Measurements from ENCODE around the gene PLBD1.

PLBD1 gene

GRCh38 chr12:14505626-14506596 is 61.8 kb downstream of the PLBD1 start:
- no peak for DNase-seq (ENCODE audit: low spot score)

DNA sequence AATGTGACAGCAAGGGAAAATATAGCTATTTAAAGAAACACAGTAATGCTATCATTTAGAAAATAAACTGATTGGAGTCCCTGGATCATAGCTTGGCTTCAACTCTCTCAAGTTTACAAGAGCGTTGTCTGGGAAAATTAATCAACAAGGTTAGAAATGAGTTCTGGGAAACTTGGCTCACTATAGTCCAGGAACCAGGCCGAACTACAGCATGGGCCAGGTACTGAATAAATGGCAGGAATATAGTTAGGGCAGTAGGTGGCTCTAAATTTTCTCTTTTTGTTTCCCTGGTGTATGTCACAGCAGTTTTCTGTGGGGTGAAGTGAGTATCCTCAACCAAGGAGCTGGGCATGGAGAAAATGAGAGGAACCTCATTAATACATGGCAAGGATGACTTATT is 72.4 kb downstream of the PLBD1 start:
- DNase-seq (ENCODE audit: low spot score) = no peak

- DNase-seq (ENCODE audit: low spot score) = peak; percentile 7
Observed at GRCh38 chr12:14482886-14483285, 84.8 kb downstream of the PLBD1 start.

DNA sequence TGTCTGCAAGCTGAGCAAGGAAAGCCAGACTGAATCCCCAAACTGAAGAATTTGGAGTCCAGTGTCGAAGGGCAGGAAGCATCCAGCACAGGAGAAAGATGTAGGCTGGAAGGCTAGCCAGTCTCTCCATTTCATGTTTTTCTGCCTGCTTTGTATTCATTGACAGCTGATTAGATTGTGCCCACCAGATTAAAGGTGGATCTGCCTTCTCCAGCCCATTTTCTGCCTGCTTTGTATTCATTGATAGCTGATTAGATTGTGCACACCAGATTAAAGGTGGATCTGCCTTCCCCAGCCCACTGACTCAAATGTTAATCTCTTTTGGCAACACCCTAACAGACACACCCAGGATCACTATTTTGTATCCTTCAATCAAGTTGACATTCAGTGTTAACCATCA is 85.3 kb downstream of the PLBD1 start:
- no peak for DNase-seq (ENCODE audit: low spot score)

DNA sequence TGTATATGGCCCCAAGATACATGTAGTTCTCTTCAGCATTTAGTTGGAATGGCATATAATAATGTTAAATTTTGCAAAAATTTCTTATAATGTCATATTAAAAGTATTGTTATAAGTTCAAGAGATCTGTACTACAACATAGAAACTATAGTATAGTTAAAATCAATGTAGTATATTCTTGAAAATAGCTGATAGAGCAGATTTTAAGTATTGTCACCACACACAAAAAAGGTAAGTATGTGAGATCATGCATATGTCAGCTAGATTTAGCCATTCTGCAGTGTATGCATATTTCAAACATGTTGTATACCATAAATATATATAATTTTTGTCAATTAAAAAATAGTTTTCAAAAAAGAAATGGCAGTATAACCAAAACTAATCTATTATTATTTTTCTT is 86.5 kb downstream of the PLBD1 start:
- DNase-seq (ENCODE audit: low spot score) = no peak

DNA sequence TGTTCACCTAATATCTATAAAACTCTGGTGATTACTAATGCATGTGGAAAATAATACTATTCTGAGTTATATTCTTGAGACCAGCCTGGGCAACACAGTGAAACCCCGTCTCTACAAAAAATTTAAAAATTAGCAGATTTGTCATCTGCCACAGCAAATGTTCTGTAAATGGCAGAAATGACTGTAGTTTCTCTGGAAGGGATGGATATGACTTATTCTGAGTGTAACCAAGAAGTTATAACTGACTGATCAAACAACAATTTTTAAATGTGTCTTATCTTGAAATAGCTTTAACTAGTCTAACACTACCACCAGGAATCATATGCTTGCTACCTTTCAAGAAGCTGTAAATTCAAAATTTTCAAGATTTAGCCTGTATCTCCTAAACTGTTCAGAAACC is 88.7 kb downstream of the PLBD1 start:
- no peak for DNase-seq (ENCODE audit: low spot score)

- DNase-seq (ENCODE audit: low spot score) = peak; percentile 21
Observed at GRCh38 chr12:14473707-14474287, 93.9 kb downstream of the PLBD1 start.

DNA sequence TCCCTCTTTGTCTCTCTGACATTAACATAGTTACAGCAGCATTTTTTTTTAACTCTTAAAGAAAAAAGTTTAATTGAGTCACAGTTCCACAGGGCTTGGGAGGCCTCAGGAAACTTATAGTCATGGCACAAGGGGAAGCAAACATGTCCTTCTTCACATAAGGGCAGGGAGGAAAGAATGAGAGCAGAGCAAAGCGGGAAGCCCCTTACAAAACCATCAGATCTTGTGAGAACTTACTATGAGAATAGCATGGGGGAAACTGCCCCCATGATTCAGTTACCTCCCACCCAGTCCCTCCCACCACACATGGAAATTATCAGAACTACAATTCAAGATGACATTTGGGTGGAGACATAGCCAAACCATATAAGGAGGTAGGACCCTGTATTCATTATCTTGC is 96.2 kb downstream of the PLBD1 start:
- DNase-seq (ENCODE audit: low spot score) = no peak

DNA sequence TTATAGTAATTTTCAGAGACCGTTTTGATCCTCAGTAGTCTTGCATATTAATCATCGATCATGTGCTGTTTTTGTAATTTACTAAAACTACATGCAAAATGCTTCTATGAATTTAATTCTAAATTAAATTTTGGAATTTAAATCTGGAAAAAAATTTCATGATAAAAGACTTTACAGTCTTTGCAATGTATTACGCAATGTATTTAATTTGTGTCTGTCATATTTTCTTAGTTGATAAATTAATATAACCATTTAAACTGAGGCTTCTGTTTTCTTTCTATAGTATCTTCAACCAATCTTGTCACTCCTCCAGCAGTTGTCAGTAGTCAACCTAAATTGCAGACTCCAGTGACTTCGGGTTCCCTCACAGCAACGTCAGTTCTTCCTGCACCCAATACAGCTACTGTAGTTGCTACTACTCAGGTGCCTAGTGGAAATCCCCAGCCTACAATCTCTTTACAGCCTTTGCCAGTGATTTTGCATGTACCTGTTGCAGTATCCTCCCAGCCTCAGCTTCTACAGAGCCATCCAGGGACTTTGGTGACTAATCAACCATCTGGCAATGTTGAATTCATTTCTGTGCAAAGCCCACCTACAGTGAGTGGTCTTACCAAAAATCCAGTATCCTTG is 107.4 kb downstream of the PLBD1 start:
- no peak for DNase-seq (ENCODE audit: low spot score)

DNA sequence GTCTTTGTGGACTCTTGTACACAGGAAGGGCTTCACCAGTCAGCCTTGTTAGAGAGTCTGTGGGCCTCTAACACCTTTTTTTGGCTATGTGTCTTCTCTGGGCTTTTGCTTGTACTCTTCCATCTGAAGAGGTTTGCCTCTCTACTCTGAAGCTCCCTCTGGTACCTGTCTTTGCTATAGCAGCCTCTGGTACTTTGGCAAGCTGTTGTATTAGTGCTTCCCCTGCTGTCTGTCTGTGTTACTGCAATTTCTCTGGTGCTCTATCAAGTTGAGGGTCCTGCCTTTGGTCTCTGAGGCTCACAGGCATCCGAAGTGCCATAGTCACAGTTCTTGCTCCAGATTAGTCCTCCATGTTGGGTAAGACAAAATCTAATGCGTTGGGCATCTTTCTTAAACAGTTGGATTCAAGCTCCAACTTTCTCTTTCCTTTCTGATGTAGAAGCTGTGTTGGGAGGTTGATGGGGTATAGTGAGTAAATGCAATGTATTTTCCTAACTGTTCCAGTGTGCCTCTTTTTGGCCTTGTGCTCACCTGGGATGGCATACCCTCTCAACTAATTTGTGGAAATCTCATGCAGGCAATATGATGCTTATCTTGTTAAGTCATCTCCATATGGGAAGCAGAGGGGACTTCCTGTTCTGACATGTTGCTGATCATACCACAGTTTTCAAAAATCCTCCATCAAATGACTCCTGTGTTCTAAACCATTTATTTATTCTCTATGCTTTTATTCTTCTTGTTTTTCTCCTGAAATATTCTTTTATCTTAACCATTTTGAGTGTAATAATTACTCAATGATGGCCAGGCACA is 113.4 kb downstream of the PLBD1 start:
- DNase-seq (ENCODE audit: low spot score) = peak; percentile 42

Measured in kidney tubule cell (primary cell).